Epithelial cell of proximal tubule (primary cell): Measurements from ENCODE around the gene THRB. TPM values are rescaled to one million over a fixed set of nuclear protein-coding genes. Genes with fewer than 3 reads are reported as not detected.
A peak's percentile ranks its signal among the peaks of the same experiment; 100 is the strongest.

ENCODE experiments used
- DNase-seq: peaks from one replicate; pipeline ENCODE4 v3.0.0-alpha.2; 2011; ENCODE audit warnings: low read depth
- H3K4me3 ChIP-seq: 2 replicates; pipeline ENCODE4 v1.5.1; 2011; ENCODE audit warnings: low read depth, mild to moderate bottlenecking, low read length
- CTCF ChIP-seq: conservative IDR thresholded peaks from 2 replicates; pipeline ENCODE4 v1.5.1; 2012; ENCODE audit warnings: low read depth, mild to moderate bottlenecking, low read length
- total RNA-seq: library from RNA; depleted of rRNA; stranded (reverse); fragments of >200 nt; gene quantifications from 2 replicates; pipeline ENCODE4 v1.2.3, GENCODE V29; 2015

Gene THRB
- total RNA-seq, 1 donor from 2014 or later = 2.1 TPM

- TF ChIP-seq CTCF = no peak
- no peak for DNase-seq
These were observed 245.1 kb downstream of the THRB start for GRCh38 chr3:24249523-24249922.

GRCh38 chr3:24245056-24245455 is 249.6 kb downstream of the THRB start:
- no peak for TF ChIP-seq CTCF
- no peak for DNase-seq
- H3K4me3 ChIP-seq = no peak overlapping the region

More at GRCh38 chr3:24249523-24249922, 245.1 kb downstream of the THRB start:
- H3K4me3 ChIP-seq = no peak overlapping the region

- no peak for TF ChIP-seq CTCF
- H3K4me3 ChIP-seq = no peak overlapping the region
- no peak for DNase-seq
These were observed 250.2 kb downstream of the THRB start for GRCh38 chr3:24244491-24244890.

- H3K4me3 ChIP-seq = no peak overlapping the region
- no peak for TF ChIP-seq CTCF
- no peak for DNase-seq
These were observed 252.5 kb downstream of the THRB start for GRCh38 chr3:24242012-24242698.

- TF ChIP-seq CTCF = no peak
- no peak overlapping the region for H3K4me3 ChIP-seq
- no peak for DNase-seq
These were observed 254.3 kb downstream of the THRB start for GRCh38 chr3:24240306-24240705.

- peak; percentile 81 for DNase-seq
- H3K4me3 ChIP-seq = no peak overlapping the region
- TF ChIP-seq CTCF = peak; percentile 86
These were observed 256.5 kb downstream of the THRB start for GRCh38 chr3:24237971-24238706.

GRCh38 chr3:24235121-24235520 is 259.5 kb downstream of the THRB start:
- H3K4me3 ChIP-seq = no peak overlapping the region
- DNase-seq = peak; percentile 78
- no peak for TF ChIP-seq CTCF
